Measurements from ENCODE around the gene PTPRH.

- no peak for TF ChIP-seq EZH2 (IDR thresholded peaks at IDR 0.05)
- no peak for TF ChIP-seq POLR2AphosphoS5 (IDR thresholded peaks at IDR 0.05; ENCODE audit: borderline replicate concordance, low read depth, low read length)
Measured at GRCh38 chr19:55249841-55250240, 40.5 kb upstream of the PTPRH start.
